ENCODE measurements around the gene USP22.
"Not testable (repeated sequence)": the region's sequence is repeated elsewhere in the genome, so short reads cannot be mapped to it uniquely, and the experiment has no call there.

Gene USP22

GRCh38 chr17:20988001-20988636 is 54.7 kb downstream of the USP22 start:
- no peak for DNase-seq (ENCODE audit: low read depth)

GRCh38 chr17:20987511-20987910 is 55.3 kb downstream of the USP22 start:
- DNase-seq (ENCODE audit: low read depth) = no peak

DNA sequence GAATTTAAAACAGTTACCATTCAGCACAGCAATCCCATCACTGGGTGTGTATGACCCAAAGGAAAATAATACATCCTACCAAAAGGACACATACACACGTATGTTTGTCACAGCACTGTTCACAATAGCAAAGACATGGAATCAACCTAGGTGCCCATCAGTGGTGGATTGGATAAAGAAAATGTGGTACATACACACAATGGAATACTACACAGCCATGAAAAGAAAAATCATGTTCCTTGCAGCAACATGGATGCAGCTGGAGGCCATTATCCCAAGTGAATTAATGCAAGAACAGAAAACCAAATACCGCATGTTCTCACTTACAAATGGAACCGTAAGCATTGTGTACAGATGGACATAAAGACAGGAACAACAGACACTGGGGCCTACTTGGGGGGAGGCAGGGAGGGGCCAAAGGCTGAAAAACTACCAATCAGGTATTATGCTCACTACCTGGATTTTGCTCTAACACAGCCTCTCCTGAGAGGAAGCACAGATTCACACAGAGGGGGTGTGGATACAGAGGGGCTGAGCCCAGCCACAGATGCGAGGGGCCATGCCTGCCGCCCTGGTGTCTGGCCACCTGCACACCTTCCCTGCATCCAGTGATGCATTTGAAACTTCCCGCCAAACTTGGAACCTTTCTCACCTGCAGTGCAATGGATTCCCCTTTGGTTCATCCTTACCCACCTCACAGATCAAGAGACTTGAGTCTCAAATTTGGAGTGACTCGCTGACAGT is 55.9 kb downstream of the USP22 start:
- no peak for DNase-seq (ENCODE audit: low read depth)

- DNase-seq (ENCODE audit: low read depth) = no peak
Measured at GRCh38 chr17:20983359-20983637, 59.5 kb downstream of the USP22 start.

DNA sequence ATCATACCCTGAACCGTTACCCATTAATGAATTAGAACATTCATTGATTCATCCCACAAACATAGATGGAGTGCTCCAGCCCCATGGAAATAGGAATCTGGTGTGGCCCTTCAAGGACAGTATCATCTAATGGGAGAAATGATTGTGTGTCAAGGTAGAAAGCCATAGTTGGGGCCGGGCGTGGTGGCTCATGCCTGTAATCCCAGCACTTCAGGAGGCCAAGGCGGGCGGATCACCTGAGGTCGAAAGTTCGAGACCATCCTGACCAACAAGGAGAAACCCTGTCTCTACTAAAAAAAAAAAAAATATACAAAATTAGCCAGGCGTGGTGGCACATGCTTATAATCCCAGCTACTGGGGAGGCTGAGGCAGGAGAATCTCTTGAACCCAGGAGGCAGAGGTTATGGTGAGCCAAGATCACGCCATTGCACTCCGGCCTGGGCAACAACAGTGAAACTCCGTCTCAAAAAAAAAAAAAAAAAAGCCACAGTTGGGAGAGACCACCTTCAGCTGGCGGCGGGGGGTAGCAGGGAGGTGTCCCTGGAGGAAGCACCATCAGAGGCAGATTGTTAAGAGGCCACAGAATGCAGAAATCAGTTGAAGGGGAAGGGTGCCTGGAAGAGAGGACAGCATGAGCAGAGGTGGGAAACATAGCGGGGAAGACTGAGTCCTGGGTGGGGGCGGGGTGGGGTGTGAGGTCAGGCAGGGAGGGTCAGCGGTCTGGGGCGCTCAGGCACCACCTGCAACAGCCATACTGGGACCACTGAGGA is 60.0 kb downstream of the USP22 start:
- DNase-seq (ENCODE audit: low read depth) = no peak

DNA sequence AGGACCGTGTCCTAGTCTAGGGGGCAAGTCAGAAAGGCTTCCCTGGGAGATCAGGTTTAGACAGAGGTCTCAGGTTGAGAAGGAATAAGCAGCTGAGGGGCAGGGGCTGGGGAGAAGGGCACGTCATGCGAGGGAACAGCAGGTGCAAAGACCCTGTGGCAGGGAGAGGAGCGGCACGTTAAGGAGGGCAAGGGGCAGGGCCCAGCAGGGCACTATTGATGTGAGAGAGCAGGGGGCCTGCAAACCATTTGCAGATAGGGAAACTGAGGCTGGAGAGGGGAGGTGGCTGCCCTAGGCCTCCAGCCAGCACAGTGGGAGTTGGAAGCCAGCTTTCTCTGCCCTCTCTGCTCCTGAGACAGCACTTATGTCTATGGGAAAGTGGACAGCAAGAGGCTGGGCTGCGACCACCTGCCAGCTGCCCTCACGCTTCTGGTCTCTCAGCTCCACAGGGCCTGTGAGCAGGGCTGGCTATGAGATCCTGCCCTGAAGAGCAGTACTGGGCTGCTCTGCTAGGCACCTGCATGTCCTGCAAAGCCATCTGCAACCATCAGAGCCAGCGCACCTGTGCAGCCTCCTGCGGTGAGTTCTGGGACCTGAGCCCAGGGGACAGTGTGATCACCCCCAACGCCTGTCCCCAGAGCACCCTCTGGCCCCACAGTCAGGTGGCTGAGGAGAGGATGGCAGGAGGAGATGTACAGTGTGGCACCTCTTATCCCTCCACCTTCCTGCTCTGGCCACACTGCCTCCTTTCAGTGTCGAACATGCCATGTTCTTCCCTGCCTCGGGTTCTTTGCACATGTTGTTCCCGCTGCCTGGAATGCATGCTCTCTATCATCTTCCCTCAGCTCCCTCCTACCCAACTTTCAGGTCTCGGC is 61.5 kb downstream of the USP22 start:
- no peak for DNase-seq (ENCODE audit: low read depth)

DNA sequence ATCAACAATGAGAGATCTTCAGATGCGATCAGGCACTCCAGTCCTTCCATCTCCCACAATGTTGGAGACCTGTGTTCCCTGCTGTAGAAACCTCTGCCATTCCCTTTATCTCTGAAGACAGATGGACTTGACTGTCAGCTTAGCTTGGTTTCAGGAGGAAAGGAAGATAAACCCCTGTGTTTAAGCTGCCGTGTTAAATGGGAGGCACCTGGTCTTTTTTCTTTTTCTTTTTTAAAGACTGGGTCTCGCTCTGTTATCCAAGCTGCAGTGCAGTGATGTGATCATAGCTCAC is 63.1 kb downstream of the USP22 start:
- no peak for DNase-seq (ENCODE audit: low read depth)

DNA sequence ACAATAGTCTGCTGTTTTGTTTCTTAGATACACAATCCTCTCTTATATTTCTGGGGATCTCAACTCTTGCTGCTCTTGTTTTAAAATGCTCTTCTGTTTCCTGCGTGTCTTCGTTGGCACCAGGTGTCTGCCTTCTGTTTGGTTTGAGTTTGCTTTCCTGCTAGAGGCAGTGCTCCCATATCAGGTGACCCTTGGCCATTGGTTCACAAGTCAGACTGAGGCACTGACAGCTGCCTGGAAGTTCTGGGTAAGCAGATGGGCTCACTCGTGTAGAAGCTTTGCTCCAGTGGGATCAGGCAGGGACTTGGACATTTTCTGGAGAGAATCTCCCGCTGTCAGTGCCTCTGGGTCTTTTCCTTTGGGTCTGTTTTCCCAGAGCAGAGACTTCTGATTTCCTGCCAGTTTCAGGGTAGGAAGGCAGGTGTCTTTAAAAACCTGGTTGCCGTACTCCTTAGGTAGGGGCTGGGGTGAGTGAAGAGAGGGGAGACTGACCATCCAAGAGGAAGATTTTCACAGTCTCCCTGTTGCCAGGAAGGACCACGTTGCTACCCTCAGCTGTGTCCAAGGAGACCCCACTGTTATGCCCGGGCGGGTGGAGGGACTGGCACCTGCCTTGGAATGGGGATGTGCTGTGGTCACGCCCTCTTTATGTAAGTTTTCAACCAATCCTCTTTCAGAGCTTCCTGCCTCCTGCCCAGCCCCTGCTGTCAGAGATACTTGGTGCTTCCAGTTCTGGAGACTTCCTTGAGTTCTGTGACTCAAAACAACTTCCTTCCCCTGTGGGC is 63.6 kb downstream of the USP22 start:
- not testable (repeated sequence) for DNase-seq (ENCODE audit: low read depth)

- DNase-seq (ENCODE audit: low read depth) = not testable (repeated sequence)
Measured at GRCh38 chr17:20977609-20978253, 65.1 kb downstream of the USP22 start.

DNA sequence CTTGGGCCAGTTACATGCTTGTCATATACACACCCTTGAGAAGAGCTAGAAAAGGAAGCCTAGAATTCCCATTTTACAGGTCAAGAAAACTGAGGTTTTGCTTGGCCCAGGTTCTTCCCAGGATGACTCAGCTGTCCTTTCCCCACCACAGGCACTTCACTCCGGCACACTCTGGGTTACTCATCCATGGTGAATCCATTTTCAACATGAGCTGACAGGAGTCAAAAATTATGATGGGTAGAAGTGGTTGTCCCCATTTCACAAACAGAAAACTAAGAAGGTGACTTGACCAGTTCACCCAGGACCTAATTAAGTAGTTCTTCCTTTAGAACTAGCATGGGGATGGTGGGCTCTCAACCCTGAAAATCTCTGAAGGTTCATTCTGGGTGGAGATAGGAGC is 67.2 kb downstream of the USP22 start:
- DNase-seq (ENCODE audit: low read depth) = no peak

GRCh38 chr17:20970329-20970728 is 72.5 kb downstream of the USP22 start:
- DNase-seq (ENCODE audit: low read depth) = no peak

DNA sequence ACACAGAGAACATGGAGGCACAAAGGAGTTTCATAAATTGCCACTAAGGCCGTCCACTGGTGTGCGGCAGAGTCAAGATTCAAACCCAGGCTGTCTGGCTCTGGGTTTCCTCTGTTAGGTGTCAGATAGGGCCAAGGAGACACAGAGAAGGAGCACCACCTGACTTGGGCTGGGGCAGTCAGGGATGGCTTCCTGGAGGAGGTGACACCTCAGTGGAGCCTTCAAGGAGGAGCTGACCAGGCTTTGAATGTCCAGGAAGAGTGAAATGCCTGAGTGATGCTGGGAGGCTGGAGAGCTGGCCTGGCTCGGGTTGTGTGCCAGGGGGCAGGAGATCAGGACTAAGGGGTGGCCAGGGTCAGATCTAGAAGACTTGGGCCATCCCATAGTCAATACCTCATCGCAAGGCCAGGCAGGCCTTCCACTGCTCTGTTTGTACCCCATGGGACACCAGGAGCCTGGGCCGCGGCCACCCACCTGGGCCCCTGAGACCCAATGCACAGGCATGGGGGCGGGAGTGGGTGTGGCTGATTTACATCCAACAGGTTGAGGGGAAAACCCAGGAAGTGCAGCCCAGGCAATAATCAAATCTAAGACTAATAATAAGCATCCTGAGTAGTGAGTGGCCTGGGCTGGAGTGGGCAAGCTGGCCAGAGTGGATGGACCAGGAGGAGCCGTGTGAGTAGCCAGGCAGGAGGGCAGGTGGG is 73.7 kb downstream of the USP22 start:
- no peak for DNase-seq (ENCODE audit: low read depth)

- no peak for DNase-seq (ENCODE audit: low read depth)
Measured at GRCh38 chr17:20967776-20968175, 75.0 kb downstream of the USP22 start.

DNA sequence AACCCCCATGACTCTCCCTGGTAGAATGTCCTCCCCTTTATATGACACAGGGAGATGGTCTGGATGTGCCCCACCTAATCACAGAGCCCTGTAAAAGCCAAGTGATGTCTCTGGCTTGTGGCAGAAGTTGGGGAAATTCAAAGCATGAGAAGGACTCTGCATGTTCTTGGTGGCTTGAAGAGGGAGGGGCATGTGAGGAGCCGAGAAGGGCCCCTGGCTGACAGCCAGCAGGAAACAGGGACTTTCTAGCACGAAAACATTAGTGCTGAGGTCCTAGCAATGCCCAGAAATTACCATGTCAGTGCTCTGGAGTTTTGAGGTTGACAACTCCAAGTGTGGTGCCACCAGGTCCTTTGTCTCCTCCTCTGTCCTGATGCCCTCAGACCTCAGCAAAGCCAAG is 75.9 kb downstream of the USP22 start:
- no peak for DNase-seq (ENCODE audit: low read depth)

DNA sequence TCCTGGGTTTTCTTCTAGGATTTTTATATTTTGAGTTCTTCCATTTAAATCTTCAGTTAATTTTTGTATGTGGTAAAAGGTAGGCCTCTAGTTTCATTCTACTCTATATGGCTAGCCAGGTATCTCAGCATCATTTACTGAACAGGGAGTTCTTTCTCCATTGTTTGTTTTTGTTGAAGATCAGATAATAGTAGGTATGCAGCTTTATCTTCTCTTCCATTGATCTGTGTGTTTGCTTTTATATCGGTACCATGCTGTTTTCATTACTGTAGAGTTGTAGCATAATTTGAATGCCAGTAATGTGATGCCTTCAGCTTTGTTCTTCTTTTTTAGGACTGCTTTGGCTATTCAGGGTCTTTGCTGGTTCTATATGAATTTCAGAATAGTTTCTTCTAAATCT is 77.3 kb downstream of the USP22 start:
- DNase-seq (ENCODE audit: low read depth) = no peak

DNA sequence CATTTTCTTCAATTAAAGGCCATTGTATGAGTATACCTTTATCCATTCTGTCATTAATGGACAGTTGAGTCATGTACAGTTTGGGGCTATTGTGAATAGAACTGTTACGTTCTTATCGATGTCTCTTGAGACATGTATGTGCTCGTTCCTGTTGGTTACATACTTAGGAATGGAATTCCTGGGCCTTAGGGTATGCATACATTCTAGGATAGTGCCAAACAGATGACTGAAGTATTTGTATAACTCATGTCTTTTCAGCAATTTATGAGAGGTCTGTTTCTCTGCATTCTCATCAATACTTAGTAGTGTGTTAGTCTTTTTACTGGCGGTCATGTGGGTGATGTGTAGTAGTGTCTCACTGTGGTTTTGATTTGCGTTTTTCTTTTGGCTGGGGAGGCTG is 81.2 kb downstream of the USP22 start:
- DNase-seq (ENCODE audit: low read depth) = no peak

- no peak for DNase-seq (ENCODE audit: low read depth)
Measured at GRCh38 chr17:20960871-20961270, 81.9 kb downstream of the USP22 start.

GRCh38 chr17:20955427-20956323 is 87.1 kb downstream of the USP22 start:
- DNase-seq (ENCODE audit: low read depth) = no peak

DNA sequence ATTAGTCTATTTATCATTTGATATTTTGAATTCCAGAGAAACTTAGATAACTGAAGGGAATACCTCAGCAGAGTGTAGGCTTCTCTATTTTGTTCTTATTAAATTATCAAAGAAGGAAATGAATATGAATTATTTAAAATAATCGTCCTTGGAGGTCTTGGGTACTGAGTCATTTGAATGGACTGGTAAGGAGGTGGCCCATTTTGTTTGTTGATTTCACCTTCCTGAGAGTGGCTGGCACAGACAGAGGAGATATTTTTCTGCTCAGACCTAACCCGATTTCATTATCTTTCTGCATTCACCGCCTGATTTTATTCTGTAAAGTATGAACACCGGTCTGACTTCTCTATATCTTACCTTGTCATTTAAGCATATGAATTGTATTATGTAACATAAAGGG is 88.0 kb downstream of the USP22 start:
- DNase-seq (ENCODE audit: low read depth) = no peak

DNA sequence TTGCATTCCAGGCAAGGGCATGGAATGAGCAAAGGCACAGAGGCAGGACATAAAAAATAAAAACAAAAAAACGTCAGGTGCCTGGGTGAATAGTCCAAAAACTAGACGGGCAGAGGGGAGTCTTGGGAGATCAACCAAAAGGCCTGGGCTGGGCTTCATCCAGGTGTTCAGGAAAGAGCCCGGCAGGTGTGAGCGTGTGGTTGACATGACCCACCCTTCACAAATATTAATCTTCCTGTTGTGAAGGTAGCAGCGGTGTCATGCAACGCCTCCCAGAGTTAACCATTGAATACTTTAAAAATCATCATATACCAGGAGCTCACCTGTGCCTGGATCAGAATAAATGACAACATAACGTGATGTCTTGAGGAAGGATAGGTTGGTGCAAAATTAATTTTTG is 90.6 kb downstream of the USP22 start:
- DNase-seq (ENCODE audit: low read depth) = no peak
